Endometrial microvascular endothelial cells (primary cell): ENCODE measurements around the gene PBX4. TPM values are rescaled to one million over a fixed set of nuclear protein-coding genes. Genes with fewer than 3 reads are reported as not detected.
"Not testable (repeated sequence)": the region's sequence is repeated elsewhere in the genome, so short reads cannot be mapped to it uniquely, and the experiment has no call there.

Experiments used
- in situ Hi-C: cut with HindIII; loops from 2 replicates; pipeline ENCODE4 v1.10.0; 2017; ENCODE audit warnings: low sequenced_read_pairs, low pct_unique_long_range_greater_than_20kb; ENCODE audit errors: inconsistent ontology term
- total RNA-seq: library from RNA; depleted of rRNA; stranded (reverse); fragments of >200 nt; gene quantifications from one replicate; pipeline ENCODE4 v1.2.3, GENCODE V29; 2015; ENCODE audit errors: inconsistent ontology term

PBX4 gene
- total RNA-seq: not detected

- in situ Hi-C loops: no loop called here
Measured at GRCh38 chr19:19618219-19619051, at the start of gene PBX4. TSS of gene PBX4 (minus strand) at chr19:19618687. CDS start at chr19:19618629, 58 bp downstream.

GRCh38 chr19:19665420-19665948, 47.0 kb upstream of the PBX4 start:
- in situ Hi-C loops: not testable (repeated sequence)

- in situ Hi-C loops: no loop called here
Measured at GRCh38 chr19:19663256-19664120, 45.0 kb upstream of the PBX4 start, which contains the start of gene ATP13A1. TSS of gene ATP13A1 (minus strand) at chr19:19663676. CDS start at chr19:19663666, 10 bp downstream.

- in situ Hi-C loops: no loop called here
Measured at GRCh38 chr19:19662871-19663255, 44.4 kb upstream of the PBX4 start.

GRCh38 chr19:19662344-19662743, 43.9 kb upstream of the PBX4 start:
- in situ Hi-C loops: no loop called here

- in situ Hi-C loops: no loop called here
Measured at GRCh38 chr19:19661675-19662251, 43.3 kb upstream of the PBX4 start.

- in situ Hi-C loops: no loop called here
Measured at GRCh38 chr19:19661141-19661674, 42.7 kb upstream of the PBX4 start.

GRCh38 chr19:19659646-19660245, 41.3 kb upstream of the PBX4 start:
- in situ Hi-C loops: no loop called here

DNA sequence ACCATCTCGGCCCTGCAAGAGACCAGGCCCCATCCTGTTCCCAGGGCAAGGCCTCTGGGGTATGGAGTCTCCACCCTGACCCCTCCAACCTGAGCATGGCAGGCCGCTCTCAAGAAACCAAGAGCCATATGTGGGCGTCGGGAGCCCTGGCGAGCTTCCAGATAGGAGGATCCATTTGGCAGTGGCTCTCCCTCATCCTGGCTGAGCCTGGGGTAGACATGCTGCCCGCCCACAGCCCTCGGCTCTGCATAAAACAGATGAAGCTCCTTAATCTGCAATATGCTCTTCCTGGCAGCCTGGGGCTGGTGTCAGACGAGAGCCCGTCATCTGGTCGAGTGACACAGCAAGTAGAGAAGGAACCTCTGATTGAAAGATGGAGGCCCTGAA, 38.9 kb upstream of the PBX4 start:
- in situ Hi-C loops: no loop called here

DNA sequence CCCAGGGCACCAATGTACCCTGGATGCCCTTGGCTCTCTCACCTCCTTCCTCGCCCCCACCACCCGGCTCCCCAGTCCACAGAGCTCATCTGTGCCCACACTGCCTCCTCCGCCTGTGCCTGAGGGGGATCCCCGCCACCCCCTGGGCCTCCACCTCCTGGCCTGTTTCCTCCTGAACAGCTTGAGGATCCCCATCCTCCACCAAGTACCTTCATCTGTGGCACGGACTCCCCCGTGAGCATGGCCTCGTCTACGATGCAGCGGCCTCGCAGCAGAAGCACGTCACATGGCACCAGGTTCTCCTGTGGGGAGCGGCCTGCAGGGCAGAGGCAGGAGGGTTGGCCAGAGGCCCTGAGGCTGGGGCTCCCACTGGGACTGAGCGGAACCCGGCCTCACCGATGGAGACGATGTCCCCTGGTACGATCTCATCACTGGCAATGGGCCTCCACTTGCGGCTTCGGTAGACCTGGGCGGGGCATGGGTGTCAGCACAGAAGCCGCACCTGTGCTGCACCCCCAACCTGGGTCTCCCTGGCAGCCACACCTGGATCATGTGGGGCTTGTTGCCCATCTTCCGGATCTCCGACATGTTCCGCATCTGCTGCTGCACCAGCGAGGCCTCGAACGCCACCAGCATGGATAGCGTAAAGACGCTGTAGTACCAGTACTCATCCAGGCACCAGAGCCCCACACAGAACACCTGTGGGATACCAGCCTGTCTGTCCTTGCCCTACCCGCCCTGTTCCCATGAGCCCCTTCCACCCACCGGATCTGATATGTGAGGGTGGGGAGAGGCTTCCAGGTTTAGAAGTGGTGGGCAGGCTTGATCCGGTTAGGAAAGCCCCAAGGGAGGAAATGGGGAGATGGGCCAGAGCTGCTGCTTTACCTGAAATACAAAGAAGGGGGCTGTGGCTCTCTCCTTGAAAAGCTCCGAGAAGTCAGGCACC, 38.2 kb upstream of the PBX4 start:
- in situ Hi-C loops: no loop called here

- in situ Hi-C loops: no loop called here
Measured at GRCh38 chr19:19655641-19656343, 37.3 kb upstream of the PBX4 start.

DNA sequence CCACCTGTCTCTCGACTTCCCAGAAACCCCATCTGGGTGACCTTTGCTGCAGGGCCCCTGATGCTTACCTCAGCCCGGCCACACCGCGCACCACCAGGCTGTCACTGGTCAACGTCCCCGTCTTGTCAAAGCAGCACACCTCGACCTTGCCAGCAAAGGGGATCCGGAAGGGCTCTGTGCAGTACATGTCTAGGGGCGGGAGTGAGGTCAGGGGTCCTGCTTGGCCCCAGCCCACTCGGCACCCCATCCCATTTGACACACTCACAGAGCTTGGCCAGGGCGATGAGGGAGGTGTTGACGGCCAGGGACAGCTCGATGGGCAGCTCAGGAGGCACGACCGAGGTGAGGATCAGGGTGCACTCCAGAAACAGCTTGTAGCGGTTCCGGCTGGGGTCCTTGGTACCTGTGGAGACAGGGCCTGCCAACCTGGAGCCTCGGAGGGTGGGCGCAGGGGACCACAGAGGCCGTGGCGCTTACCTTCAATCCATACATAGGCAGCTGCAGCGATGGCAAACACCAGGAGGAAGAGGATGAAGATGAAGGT, 36.6 kb upstream of the PBX4 start:
- in situ Hi-C loops: no loop called here

DNA sequence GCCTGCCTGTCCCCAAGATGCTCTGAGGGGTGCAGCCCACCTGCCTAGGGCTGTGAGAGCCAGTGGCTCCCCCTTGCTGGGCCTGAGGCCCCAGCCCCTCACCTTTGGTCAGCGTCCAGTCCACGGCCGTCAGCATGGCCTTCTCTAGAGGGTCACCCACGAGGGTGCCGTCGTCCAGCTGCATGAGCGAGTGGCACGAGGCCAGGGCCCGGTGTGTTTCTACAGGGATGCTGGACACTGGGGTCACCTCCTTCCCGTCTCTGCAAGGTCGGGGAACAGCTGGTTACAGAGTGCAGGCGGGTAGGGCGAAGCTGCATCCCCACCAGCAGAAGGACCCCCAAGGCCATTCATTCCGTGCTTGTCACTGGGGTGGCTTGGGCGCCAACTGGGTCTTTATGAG, 36.0 kb upstream of the PBX4 start:
- in situ Hi-C loops: no loop called here

DNA sequence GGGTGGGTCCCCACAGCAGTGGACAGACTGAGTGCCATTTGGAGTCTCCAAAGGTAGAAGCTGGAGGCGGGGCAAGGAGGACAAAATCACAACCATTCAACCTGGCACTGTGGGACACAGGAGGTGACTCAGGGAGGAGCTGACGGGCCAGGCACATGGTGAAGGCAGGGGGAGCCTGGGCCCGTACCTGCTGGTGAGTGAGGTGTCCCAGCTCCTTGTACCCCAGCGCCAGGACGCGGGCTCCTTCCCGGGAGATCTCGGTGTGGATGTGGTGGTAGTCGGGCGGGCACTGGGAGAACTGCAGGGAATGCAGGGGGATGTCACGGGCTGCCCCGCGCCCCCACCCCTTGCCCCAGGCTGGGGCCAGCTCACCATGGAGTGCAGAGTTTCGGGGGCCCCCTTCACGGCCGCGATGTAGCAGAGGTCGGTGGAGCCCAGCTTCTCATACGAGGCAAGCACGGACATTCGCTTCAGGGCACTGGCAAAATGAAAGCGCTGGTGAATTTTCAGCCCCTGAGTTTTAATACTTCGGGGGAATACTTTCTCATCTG, 35.2 kb upstream of the PBX4 start:
- in situ Hi-C loops: no loop called here

DNA sequence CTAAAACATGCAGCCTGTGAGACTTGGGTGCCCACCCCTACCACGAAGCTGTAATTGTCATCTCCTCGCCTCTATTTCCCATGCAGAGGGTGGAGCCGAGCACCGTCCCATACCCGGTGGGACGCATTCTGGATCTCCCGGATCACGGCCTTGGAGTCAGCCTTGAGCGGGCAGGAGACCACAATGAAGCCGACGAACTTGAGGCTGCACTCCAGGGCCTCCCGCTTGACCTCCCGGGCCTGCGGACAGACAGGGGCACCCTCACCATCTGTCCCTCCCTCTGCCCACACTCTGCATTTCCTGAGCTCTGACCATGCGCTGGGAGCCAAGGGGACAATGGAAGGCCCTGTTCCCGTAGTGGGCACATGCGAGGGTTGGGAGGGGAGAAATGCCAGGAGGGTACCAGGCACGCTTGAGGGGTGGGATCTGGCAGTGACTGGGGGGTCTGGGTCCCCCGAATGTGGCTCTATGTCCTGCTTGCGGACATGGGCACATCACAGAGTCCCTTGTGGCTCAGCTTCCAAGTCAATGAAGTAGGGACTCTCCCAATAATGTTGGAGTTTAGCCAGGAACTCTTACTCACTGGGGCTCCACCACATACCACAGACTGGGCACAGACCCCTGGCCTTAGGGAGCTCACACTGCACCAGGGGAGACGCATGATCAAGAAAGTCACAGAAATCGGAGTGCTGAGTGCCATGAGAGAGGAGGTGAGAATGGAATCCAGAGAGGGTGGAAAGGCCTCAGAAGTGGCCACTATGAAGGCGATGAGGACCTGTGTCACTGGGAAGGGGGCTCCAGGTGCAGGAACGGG, 34.2 kb upstream of the PBX4 start:
- in situ Hi-C loops: no loop called here

DNA sequence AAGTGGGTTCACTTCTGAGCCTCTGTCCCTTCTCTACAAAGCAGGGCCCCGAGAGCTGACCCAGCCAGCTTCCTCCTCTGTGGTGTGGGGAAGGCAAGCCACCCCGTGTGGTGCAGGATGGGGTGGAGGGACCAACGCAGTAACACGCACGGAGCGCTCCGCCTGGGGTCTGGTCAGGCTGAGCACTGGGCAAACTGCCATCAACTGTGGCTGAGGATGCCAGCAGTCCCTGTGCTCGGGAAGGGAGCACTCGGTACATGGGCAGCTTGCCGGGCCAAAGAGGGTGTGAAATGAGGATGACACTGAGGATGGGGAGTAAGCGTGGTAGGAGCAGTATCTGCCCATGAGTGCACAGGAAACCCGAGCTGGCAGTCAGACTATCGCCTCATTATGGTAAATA, 32.6 kb upstream of the PBX4 start:
- in situ Hi-C loops: no loop called here
